Mesenchymal stem cell (in vitro differentiated cells and primary cell): ENCODE measurements around the gene CCL4.
A peak's percentile ranks its signal among the peaks of the same experiment; 100 is the strongest.

ENCODE experiments used
- DNase-seq: peaks from one replicate; pipeline ENCODE4 v3.0.0-alpha.2; 2013
- H2AFZ ChIP-seq: one replicate; pipeline ENCODE4 v1.6.1; 2013; ENCODE audit warnings: low read depth, mild to moderate bottlenecking, control low read depth, inconsistent platforms, low read length, moderate library complexity
- H2AK5ac ChIP-seq: 2 replicates; pipeline ENCODE4 v1.6.1; 2013; ENCODE audit warnings: low read length, moderate library complexity, mild to moderate bottlenecking, inconsistent platforms; ENCODE audit not compliant: severe bottlenecking
- H2BK120ac ChIP-seq: one replicate; pipeline ENCODE4 v1.6.1; 2013; ENCODE audit warnings: low read depth, mild to moderate bottlenecking, inconsistent platforms, low read length, moderate library complexity
- H2BK12ac ChIP-seq, 2 experiments: one replicate each; pipeline ENCODE4 v1.6.1; 2013; ENCODE audit warnings: inconsistent platforms in 2 of 2, low read length in 2 of 2, mild to moderate bottlenecking in 2 of 2, moderate library complexity in 2 of 2, control low read depth in 1 of 2
- H2BK15ac ChIP-seq: one replicate; pipeline ENCODE4 v1.6.1; 2013; ENCODE audit warnings: mild to moderate bottlenecking, low read depth, inconsistent platforms; ENCODE audit not compliant: poor library complexity, severe bottlenecking
- H2BK5ac ChIP-seq: 2 replicates; pipeline ENCODE4 v1.6.1; 2013; ENCODE audit warnings: low read depth, mild to moderate bottlenecking, low read length, control low read depth, inconsistent platforms; ENCODE audit not compliant: poor library complexity, severe bottlenecking
- H3K14ac ChIP-seq, 2 experiments: one replicate each; pipeline ENCODE4 v1.6.1; 2013; ENCODE audit warnings: inconsistent platforms in 2 of 2, low read length in 2 of 2, control low read depth in 1 of 2, mild to moderate bottlenecking in 1 of 2, moderate library complexity in 1 of 2
- H3K18ac ChIP-seq, 2 experiments: one replicate each; pipeline ENCODE4 v1.6.1; 2013; ENCODE audit warnings: inconsistent platforms in 2 of 2, low read length in 2 of 2, control low read depth in 1 of 2, low read depth in 1 of 2, mild to moderate bottlenecking in 1 of 2
- H3K23ac ChIP-seq, 2 experiments: one replicate each; pipeline ENCODE4 v1.6.1; 2013; ENCODE audit warnings: inconsistent platforms in 2 of 2, low read length in 2 of 2, mild to moderate bottlenecking in 2 of 2, moderate library complexity in 2 of 2, control low read depth in 1 of 2
- H3K27ac ChIP-seq: 2 replicates; pipeline ENCODE4 v1.5.1; 2013; ENCODE audit warnings: mild to moderate bottlenecking, moderate library complexity, low read length, control low read depth, inconsistent platforms; ENCODE audit not compliant: poor library complexity, severe bottlenecking
- H3K27me3 ChIP-seq, 2 experiments: 2 replicates each; pipeline versions ENCODE4 v1.6.1 to v1.7.0; 2013; ENCODE audit warnings: low read length in 2 of 2, mild to moderate bottlenecking in 2 of 2, moderate library complexity in 2 of 2, control low read depth in 1 of 2, inconsistent platforms in 1 of 2; ENCODE audit not compliant: control insufficient read depth in 1 of 2, insufficient read depth in 1 of 2
- H3K36me3 ChIP-seq, 2 experiments: 2 replicates each; pipeline versions ENCODE4 v1.6.1 to v1.7.0; 2013; ENCODE audit warnings: low read length in 2 of 2, control low read depth in 1 of 2, inconsistent platforms in 1 of 2, low read depth in 1 of 2, mild to moderate bottlenecking in 1 of 2; ENCODE audit not compliant: insufficient read depth in 2 of 2, control insufficient read depth in 1 of 2
- H3K4ac ChIP-seq, 2 experiments: one replicate each; pipeline ENCODE4 v1.6.1; 2013; ENCODE audit warnings: inconsistent platforms in 2 of 2, low read length in 2 of 2, mild to moderate bottlenecking in 2 of 2, moderate library complexity in 2 of 2, control low read depth in 1 of 2, low read depth in 1 of 2
- H3K4me1 ChIP-seq: 2 replicates; pipeline ENCODE4 v1.6.1; 2013; ENCODE audit warnings: low read depth, low read length, control low read depth; ENCODE audit not compliant: control insufficient read depth, insufficient read depth
- H3K4me2 ChIP-seq: 2 replicates; pipeline ENCODE4 v1.6.1; 2013; ENCODE audit warnings: low read length, mild to moderate bottlenecking, inconsistent platforms; ENCODE audit not compliant: poor library complexity, severe bottlenecking
- H3K4me3 ChIP-seq, 2 experiments: 2 replicates each; pipeline versions ENCODE4 v1.5.1 to v1.7.0; 2013; ENCODE audit warnings: low read length in 2 of 2, mild to moderate bottlenecking in 2 of 2, control low read depth in 1 of 2, low read depth in 1 of 2; ENCODE audit not compliant: insufficient read depth in 1 of 2
- H3K79me1 ChIP-seq: replicated peaks from 2 replicates; pipeline ENCODE4 v1.6.1; 2013; ENCODE audit warnings: mild to moderate bottlenecking, control low read depth, low read length, inconsistent platforms; ENCODE audit not compliant: poor library complexity, severe bottlenecking
- H3K9ac ChIP-seq: 2 replicates; pipeline ENCODE4 v1.7.0; 2013; ENCODE audit warnings: mild to moderate bottlenecking, low read length, moderate library complexity
- H3K9me3 ChIP-seq: 2 replicates; pipeline ENCODE4 v1.7.0; 2013; ENCODE audit warnings: mild to moderate bottlenecking, low read length; ENCODE audit not compliant: control insufficient read depth
- H4K8ac ChIP-seq: one replicate; pipeline ENCODE4 v1.6.1; 2013; ENCODE audit warnings: inconsistent platforms, mild to moderate bottlenecking, low read length, moderate library complexity
- H4K91ac ChIP-seq: one replicate; pipeline ENCODE4 v1.6.1; 2013; ENCODE audit warnings: mild to moderate bottlenecking, low read length, inconsistent platforms
- WGBS: methylation state at CpG from one replicate; pipeline ENCODE4 v1.1.7; 2013; ENCODE audit warnings: mixed read lengths; 5-methylcytosine and 5-hydroxymethylcytosine counted together

CCL4 gene

DNA sequence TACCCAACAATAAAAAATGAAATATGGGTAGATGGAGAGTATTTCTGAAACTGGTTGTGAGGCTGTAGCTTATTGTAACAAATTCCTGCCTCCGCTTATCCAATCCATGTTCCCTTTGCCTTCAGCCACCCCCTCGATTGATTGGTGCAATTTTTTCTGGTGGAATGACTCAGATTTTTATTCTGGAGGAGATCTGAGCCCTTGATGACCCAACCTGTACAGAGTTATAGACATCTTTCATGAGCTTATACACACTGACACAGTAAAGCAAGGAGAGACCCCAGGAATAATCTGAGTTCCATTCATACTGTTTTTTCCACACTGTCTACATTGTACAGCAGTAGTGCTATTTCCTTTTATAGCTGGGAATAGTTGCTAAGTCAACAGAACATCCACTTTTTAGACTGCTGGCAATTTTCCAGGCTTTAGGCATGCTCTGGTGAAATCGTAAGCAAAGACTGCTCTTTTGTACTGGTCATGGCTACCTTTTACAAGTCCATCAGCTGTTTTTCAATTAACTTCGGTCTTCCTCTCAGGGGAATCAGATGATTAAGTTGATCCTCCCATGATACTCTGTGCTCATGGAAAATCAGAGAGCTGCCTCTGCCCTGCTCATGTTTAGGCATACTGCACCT is 30.1 kb downstream of the CCL4 start:
- Histone ChIP-seq H3K79me1 (no peaks in the 10 kb centered on the region), H2AK5ac (no peak overlapping the region), H3K4ac (no peak overlapping the region), H3K4me2 (no peak overlapping the region), H3K9me3 (no peaks in the 10 kb centered on the region), H3K27me3 (peaks cover 8 to 34% of the 10 kb centered on the region in 2 experiments), H2BK120ac (no peak overlapping the region), H3K23ac (no peak overlapping the region), H3K27ac (no peak overlapping the region), H3K36me3 (no peaks in the 10 kb centered on the region), H2AFZ (no peak overlapping the region), H2BK15ac (no peak overlapping the region), H3K4me3 (no peak overlapping the region), H3K14ac (no peak overlapping the region), H2BK12ac (no peak overlapping the region), H4K8ac (no peak overlapping the region), H3K18ac (no peak overlapping the region), H3K4me1 (no peaks in the 10 kb centered on the region), H4K91ac (no peak overlapping the region), H3K9ac (no peak overlapping the region), H2BK5ac (no peak overlapping the region)
- peak; percentile 13 for DNase-seq
- 55% methylated on average over 3 of the region's 4 CpGs for WGBS

DNA sequence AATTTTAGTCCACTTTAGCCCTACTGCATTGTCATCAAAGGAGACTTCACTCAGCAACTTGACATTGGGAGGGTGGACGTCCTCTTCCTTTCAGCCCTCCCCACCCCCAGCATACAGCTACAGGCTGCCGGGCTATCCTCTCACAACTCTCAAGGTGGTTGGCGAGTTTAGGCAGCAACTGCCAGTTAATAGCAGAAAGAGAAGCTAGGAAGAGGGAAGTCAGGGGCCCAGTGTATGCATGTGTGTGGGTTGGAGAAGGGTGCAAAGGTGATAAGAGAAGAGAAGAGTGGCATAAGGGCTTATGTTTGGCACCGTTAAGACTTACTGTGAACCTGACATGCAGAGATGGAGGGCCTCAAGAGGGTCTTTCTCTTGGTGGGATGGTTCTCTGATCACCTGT is 31.8 kb downstream of the CCL4 start:
- Histone ChIP-seq H3K79me1 (no peaks in the 10 kb centered on the region), H3K9ac (no peak overlapping the region), H3K4me3 (no peak overlapping the region), H3K23ac (no peak overlapping the region), H4K8ac (no peak overlapping the region), H3K27me3 (peaks cover 8 to 28% of the 10 kb centered on the region in 2 experiments), H3K9me3 (no peaks in the 10 kb centered on the region), H3K4me2 (no peak overlapping the region), H2BK15ac (no peak overlapping the region), H2BK120ac (no peak overlapping the region), H3K4me1 (no peaks in the 10 kb centered on the region), H2AK5ac (no peak overlapping the region), H2AFZ (no peak overlapping the region), H3K18ac (no peak overlapping the region), H3K36me3 (no peaks in the 10 kb centered on the region), H2BK5ac (no peak overlapping the region), H4K91ac (no peak overlapping the region), H3K27ac (no peak overlapping the region), H3K4ac (no peak overlapping the region), H3K14ac (no peak overlapping the region), H2BK12ac (no peak overlapping the region)
- no peak for DNase-seq
- WGBS, result 80% methylated on average over 3 of the region's 4 CpGs

DNA sequence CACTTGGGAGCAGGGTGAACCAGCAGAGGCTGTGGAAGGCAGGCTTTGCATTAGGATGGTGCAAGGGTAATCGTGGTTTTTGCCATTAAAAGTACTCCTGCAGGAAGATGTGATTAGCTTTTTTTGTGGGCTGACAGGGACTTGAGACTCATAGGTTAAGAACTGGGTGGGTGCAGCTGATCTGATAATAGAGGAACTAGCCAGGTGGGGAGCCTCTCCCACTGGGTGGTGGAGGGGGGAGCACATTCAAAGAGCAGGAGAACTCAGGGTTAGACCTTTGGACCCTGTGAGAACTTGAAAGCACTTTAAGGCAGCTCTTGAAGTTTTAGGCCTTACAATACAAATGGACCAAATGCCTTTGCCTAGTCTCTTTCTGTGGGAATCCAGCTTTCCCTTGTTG is 32.4 kb downstream of the CCL4 start:
- H3K9ac ChIP-seq, result no peak overlapping the region
- no peak overlapping the region for H3K27ac ChIP-seq
- H3K36me3 ChIP-seq, result no peaks in the 10 kb centered on the region
- no peak overlapping the region for H3K4ac ChIP-seq
- no peak overlapping the region for H2BK12ac ChIP-seq
- H3K27me3 ChIP-seq, result peaks cover 8 to 32% of the 10 kb centered on the region in 2 experiments
- H3K18ac ChIP-seq, result no peak overlapping the region
- H2BK5ac ChIP-seq, result no peak overlapping the region
- no peak overlapping the region for H4K91ac ChIP-seq
- no peak overlapping the region for H2AK5ac ChIP-seq
- H3K9me3 ChIP-seq, result no peaks in the 10 kb centered on the region
- H3K23ac ChIP-seq, result no peak overlapping the region
- no peak overlapping the region for H2BK120ac ChIP-seq
- H3K4me2 ChIP-seq, result no peak overlapping the region
- H3K4me1 ChIP-seq, result no peaks in the 10 kb centered on the region
- H3K14ac ChIP-seq, result no peak overlapping the region
- H4K8ac ChIP-seq, result no peak overlapping the region
- H2AFZ ChIP-seq, result no peak overlapping the region
- H3K4me3 ChIP-seq, result no peak overlapping the region
- 54% methylated on average over 1 of the region's 1 CpG for WGBS
- no peak overlapping the region for H2BK15ac ChIP-seq
- no peaks in the 10 kb centered on the region for H3K79me1 ChIP-seq
- DNase-seq, result no peak

DNA sequence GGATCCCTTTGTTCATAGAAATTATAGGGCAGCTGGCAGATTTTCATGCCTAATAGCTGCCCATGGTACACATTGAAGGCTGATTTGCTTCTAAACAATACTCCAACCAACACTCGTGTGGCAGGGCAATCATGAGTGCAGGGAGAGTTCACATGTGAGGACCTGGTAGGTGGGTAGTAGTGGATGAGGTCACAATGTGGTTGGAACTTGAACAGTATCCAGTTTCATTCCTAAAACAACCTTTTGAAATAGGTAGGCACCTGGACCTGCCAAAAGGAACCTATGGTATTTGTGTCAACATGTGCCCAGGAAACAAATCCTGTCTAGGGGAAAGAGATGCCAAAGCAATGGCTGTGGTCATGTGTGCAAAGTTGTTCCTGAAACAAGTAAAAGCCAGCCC is 32.8 kb downstream of the CCL4 start:
- DNase-seq, result no peak
- Histone ChIP-seq H3K4ac (no peak overlapping the region), H2BK120ac (no peak overlapping the region), H3K9me3 (no peaks in the 10 kb centered on the region), H3K4me2 (no peak overlapping the region), H3K9ac (no peak overlapping the region), H3K36me3 (no peaks in the 10 kb centered on the region), H3K18ac (no peak overlapping the region), H2AK5ac (no peak overlapping the region), H4K91ac (no peak overlapping the region), H3K27me3 (peaks cover 8 to 36% of the 10 kb centered on the region in 2 experiments), H2BK15ac (no peak overlapping the region), H3K27ac (no peak overlapping the region), H2AFZ (no peak overlapping the region), H3K14ac (no peak overlapping the region), H3K4me3 (no peak overlapping the region), H3K79me1 (no peaks in the 10 kb centered on the region), H2BK12ac (no peak overlapping the region), H3K4me1 (no peaks in the 10 kb centered on the region), H3K23ac (no peak overlapping the region), H4K8ac (no peak overlapping the region), H2BK5ac (no peak overlapping the region)
- no CpG with 5 or more reads among the region's 1 CpG for WGBS
